Amniotic epithelial cell (primary cell): ENCODE data around the gene CDC20B.
"Not testable (repeated sequence)": the region's sequence is repeated elsewhere in the genome, so short reads cannot be mapped to it uniquely, and the experiment has no call there.

ENCODE experiments used
- DNase-seq: peaks from one replicate; pipeline ENCODE4 v3.0.0-alpha.2; 2010; ENCODE audit warnings: low read depth

Gene CDC20B

GRCh38 chr5:55104036-55104772 is 68.8 kb downstream of the CDC20B start:
- DNase-seq: no peak

- no peak for DNase-seq
Measured at GRCh38 chr5:55102348-55102747, 70.6 kb downstream of the CDC20B start, which contains the start of gene GZMA. TSS of gene GZMA (plus strand) at chr5:55102646. CDS start at chr5:55102683, 37 bp downstream.

- no peak for DNase-seq
Measured at GRCh38 chr5:55101556-55102276, 71.3 kb downstream of the CDC20B start.

- not testable (repeated sequence) for DNase-seq
Measured at GRCh38 chr5:55101148-55101547, 71.8 kb downstream of the CDC20B start.

GRCh38 chr5:55096861-55097260 is 76.1 kb downstream of the CDC20B start:
- no peak for DNase-seq

- DNase-seq: no peak
Measured at GRCh38 chr5:55096182-55096581, 76.8 kb downstream of the CDC20B start.

- DNase-seq: not testable (repeated sequence)
Measured at GRCh38 chr5:55091011-55091410, 82.0 kb downstream of the CDC20B start.

GRCh38 chr5:55089301-55089700 is 83.7 kb downstream of the CDC20B start:
- not testable (repeated sequence) for DNase-seq

GRCh38 chr5:55081541-55081940 is 91.4 kb downstream of the CDC20B start:
- DNase-seq: no peak

- DNase-seq: no peak
Measured at GRCh38 chr5:55073211-55073610, 99.8 kb downstream of the CDC20B start.

GRCh38 chr5:55072666-55073065 is 100.3 kb downstream of the CDC20B start:
- no peak for DNase-seq

GRCh38 chr5:55071413-55071812 is 101.6 kb downstream of the CDC20B start:
- DNase-seq: no peak

- no peak for DNase-seq
Measured at GRCh38 chr5:55070968-55071367, 102.0 kb downstream of the CDC20B start.

GRCh38 chr5:55066277-55066676 is 106.7 kb downstream of the CDC20B start:
- DNase-seq: no peak

GRCh38 chr5:55064523-55064922 is 108.5 kb downstream of the CDC20B start:
- no peak for DNase-seq

- no peak for DNase-seq
Measured at GRCh38 chr5:55063899-55064298, 109.1 kb downstream of the CDC20B start.

GRCh38 chr5:55063220-55063863 is 109.6 kb downstream of the CDC20B start:
- no peak for DNase-seq
